CD4-positive, alpha-beta T cell treated with Interleukin-6 at 100 ng/mL for 8 hours (primary cell): ENCODE results near the gene ARFIP2.
"Not testable (repeated sequence)": the region's sequence is repeated elsewhere in the genome, so short reads cannot be mapped to it uniquely, and the experiment has no call there.

Experiments
- DNase-seq: peaks from one replicate; pipeline ENCODE4 v3.0.0-alpha.2; 2020; ENCODE audit warnings: mixed read lengths, low spot score

The ARFIP2 gene

DNA sequence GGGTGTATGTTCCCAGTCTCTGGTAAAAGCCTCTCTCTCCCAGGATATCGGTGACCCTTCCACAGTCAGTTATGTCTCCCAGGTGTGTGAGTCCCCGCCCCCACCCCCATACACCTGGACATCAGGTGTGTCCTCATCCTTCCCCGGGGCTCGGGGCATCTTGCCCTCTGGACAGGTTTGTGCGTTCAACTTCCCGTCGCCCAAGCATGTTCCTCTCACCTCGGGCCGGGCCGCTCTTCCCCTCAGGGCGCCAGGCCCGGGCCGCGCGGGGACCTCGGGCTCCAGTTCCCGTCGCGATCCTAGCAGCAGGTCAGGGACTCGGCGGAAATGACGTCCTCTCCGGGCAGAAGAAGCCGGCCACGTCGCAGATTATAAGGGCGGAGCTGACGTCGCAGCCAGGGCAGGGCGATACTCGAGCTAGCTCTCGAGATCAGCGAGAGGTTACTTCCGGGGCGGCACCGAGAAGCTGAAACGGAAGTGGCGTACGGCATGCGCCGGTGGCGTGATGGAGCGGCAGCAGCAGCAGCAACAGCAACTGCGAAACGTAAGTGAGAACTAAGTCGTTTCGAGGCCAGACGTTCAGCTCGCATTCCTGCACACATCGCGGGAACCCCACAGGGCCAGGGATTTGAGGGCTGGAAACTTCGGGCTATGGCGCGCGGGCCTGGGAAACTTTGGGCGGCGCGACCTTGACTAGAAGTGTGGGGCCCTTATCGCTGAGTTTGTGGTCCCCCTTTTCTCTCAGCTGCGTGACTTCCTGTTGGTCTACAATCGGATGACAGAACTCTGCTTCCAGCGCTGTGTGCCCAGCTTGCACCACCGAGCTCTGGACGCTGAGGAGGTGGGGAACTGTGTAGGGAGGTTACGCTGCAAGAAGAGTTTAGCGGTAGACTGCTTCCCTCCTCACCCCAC is at the start of gene ARFIP2, which contains the start of gene TIMM10B:
Gene ARFIP2, minus strand, starts transcription at position 320 of the 912 bp plus-strand sequence. CDS start 910 bp downstream, outside the sequence.
Gene TIMM10B, plus strand, starts transcription at position 490 of the 912 bp plus-strand sequence. Its CDS starts 16 bp downstream, at position 506.
- DNase-seq, result peak; percentile 96

- DNase-seq, result no peak
These were observed 49.7 kb upstream of the ARFIP2 start for GRCh38 chr11:6530848-6531247.

DNA sequence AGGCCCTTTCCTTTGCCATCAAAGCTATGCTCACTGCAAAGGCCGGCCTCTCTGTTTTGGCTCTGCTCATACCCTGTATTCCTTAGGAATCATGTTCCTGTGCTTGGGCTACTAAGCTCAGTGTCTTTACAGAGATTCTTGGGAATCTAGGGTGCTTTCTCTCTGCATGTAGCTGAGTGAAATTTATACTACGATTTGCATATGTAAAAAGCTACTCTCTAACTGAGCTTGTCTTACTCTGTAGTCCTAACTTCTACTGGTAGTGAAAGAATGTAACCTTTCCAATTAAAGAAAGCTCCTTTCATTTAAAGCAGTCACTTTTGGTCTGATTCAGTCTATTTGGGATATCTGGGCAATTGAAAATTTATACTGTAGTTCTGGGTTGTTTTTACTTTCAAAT is 48.1 kb upstream of the ARFIP2 start:
- no peak for DNase-seq

GRCh38 chr11:6526411-6527135 is 45.4 kb upstream of the ARFIP2 start:
- no peak for DNase-seq

DNA sequence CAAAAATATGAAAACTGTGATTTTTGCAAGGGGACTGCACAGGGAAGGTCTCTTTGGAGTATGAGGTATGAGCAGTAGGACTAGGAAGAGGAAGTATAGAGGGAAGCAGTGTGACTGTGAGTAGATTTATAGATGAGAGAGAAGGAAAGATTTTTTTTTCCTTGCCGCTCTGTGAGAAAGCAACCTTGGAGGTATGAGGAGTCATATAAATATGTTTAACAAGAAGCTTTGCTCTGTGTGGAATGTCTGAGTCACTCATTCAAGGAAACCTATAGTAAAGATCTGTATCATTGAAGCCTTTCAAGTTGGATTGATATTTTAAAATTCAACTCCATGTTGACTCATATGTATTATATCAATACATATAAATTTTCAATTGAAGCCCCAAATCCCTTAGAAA is 42.1 kb upstream of the ARFIP2 start:
- DNase-seq, result no peak

DNA sequence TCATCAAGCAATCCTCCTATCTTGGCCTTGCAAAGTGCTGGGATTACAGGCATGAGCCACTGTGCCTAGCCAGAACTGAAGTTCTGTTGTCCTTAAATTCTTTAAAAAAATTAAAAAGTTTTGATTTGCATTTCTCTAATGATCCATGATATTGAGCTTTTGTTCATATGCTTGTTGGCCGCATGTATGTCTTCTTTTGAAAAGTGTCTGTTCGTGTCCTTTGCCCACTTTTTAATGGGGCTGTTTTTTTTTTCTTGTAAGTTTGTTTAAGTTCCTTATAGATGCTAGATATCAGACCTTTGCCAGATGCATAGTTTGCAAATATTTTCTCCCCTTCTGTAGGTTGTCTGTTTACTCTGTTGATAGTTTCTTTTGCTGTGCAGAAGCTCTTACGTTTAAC is 40.8 kb upstream of the ARFIP2 start:
- DNase-seq, result not testable (repeated sequence)

DNA sequence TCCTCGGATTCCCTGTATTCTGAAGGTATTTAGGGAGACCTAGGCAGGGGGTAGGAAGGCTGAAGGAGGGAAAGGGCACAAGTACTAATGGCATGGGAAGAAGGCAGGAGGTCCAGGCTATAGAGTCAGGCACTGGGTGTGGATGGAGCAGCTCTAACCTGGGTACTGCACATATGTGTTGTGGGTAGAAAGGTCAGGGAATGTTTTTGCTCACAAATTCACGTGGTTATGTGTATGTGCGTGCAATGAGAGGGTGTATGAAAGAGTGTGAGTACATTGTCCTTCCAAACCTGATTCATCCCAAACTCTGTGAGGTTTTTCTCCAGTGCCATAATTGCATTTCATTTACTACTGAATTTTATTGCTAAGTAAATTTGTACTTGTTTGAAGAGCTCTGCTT is 39.1 kb upstream of the ARFIP2 start:
- DNase-seq, result no peak

- no peak for DNase-seq
These were observed 35.7 kb upstream of the ARFIP2 start for GRCh38 chr11:6516865-6517264.

DNA sequence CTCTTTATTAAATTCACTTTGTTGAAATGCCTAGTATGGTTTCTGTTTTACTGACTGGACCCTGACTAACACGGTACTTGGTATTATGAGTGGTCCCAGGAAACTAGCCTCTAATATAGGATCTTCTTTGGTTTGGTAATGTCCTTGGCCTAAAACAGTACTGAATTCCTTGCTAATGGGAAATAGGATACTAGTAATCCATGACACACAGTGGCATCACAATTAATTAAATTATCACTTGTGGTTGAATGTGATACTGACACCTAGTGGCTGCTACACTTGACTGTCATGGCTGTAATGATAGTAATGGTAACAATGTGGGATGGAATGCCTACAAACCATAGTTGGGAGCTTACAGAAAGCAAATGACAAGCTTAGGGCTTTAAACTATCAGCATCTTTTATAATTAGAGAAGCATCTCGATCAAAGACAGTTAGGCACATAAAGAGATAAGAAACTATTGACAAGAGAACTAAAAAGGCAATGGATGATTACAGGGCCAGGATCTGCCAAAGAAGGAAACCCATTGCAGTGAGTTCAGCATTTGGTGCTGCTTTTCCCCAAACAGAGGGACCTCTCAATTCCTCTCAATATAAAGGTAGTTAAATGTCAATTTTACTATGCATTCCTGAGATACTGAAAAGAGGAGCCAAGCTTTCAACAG is 24.6 kb upstream of the ARFIP2 start:
- peak; percentile 22 for DNase-seq

DNA sequence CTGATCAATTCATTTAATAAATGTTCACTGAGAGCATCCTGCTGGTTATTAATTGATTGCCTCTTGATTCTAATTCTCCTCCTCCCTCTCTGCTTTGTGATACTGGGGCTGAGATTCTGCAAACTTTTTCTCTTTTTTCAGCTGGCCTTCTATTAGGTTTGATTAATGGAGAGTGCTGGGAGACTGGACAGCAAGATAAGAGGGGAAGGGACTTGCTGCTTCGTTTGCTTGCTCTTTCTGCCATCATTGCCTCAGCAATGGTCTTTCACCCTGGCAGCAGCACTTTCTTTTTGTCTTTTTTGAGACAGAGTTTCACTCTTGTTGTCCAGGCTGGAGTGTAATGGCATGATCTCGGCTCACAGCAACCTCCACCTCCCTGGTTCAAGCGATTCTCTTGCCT is 23.0 kb upstream of the ARFIP2 start:
- DNase-seq, result no peak

DNA sequence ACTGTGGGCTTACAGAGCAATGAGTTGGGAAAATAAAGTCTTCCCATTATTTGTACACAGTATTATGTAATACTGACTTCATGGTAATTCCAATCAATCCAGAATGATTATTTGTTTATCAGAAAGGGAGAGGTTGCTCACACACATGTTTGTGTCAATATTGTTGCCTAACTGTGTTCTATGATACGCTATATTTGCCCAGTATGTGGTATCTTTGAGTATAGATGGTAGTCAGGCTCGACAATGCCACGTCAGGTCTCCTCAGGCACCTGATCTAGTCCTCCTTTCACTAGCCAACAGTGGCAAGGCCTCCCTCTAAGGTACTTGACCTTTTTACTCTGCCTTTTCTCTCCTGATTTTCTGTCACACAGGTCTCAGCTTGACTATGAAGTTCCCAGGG is 21.3 kb upstream of the ARFIP2 start:
- no peak for DNase-seq

DNA sequence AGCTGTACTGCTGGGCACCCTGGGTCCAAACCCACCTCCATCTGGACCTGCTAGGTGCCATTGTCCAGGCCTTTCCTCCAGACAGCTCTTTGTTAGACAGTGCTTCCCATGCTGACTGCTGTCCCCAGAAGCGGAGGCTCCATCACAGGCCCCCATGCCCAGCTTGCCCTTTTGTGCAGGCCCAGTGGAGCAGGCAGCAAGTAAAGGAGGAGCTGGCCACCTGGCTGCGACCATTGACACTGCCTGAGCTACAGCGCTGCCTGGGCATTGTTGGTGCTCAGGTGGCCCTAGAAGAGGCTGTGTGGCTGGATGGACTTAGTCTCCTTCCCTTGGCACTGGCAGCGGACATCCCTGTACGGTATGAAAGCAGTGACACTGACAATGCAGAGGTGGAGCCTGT is 17.4 kb upstream of the ARFIP2 start:
- DNase-seq, result no peak

GRCh38 chr11:6498121-6498520 is 17.0 kb upstream of the ARFIP2 start:
- no peak for DNase-seq

- no peak for DNase-seq
These were observed 16.1 kb upstream of the ARFIP2 start, which contains the start of gene DNHD1 for GRCh38 chr11:6497069-6497839. DNHD1 (plus strand) TSS chr11:6497280; CDS start chr11:6498216, 936 bp downstream.

GRCh38 chr11:6489306-6489705 is 8.2 kb upstream of the ARFIP2 start:
- DNase-seq, result no peak

GRCh38 chr11:6488821-6489220 is 7.7 kb upstream of the ARFIP2 start:
- no peak for DNase-seq

DNA sequence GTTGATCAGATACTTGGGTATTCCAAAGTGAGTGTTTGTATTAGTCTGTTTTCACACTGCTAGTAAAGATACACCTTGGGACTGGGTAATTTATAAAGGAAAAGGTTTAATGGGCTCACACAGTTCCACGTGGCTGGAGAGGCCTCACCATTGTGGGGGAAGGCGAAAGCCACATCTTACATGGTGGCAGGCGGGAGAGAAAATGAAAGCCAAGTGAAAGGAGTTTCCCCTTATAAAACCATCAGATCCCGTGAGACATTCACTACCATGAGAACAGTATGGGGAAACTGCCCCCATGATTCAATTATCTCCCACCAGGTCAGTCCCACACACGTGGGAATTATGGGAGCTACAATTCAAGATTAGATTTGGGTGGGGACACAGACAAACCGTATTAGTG is 7.2 kb upstream of the ARFIP2 start:
- no peak for DNase-seq

DNA sequence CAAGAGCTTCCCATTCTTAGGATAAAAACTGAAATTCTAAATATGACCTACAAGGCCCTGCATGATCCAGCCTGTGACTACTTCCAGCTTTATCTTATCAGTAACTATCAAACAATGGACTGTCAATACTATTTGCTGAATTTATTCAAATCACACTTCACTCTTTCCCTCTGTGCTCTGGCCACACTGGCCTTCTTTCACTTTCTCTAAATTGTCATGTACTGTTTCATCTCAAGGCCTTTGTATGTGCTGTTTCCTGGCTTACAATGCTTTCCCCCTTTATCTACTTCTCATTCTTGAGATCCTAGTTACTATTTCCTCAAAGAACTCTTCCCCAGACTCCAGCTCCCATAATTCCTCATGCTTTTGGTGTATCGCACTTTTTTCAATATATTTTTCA is 5.8 kb upstream of the ARFIP2 start:
- no peak for DNase-seq

GRCh38 chr11:6486256-6486655 is 5.1 kb upstream of the ARFIP2 start:
- DNase-seq, result no peak

DNA sequence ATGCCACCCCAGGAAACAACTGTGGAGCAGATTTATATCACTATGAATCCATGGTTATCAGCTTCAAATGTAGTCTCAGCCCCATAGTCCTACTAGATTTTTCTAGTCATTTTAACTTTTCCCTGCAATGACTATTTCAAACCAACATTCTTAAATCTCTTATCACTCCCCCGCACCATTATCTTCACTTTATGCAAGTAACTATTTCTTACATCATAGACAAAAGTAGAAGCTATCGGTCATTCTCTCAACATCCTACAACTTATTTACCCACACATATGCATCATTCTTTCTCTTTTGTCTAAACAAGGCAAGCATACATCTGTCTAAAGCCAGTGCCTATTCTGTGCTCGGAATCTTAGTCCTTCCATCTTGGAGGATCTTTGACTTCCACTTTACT is 4.5 kb upstream of the ARFIP2 start:
- no peak for DNase-seq

DNA sequence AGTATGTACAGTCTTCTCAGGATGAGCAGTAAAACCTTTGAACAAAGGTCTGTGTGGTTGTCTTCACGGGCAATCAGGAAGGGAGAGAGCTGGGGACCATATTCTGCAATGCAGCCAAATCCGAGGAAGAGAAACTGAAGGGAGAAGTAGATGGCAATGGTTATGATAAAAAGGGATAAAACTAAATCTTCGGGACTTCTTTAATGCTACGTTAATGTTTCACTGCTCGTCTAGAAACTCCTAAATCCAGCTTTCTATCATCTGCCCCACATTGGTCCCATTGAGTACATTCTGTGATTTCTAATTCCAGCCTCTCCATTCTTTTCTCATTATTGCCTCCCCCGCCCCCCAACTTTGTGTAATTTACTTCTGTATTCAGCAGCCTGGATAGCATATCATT is 1.9 kb upstream of the ARFIP2 start:
- no peak for DNase-seq

DNA sequence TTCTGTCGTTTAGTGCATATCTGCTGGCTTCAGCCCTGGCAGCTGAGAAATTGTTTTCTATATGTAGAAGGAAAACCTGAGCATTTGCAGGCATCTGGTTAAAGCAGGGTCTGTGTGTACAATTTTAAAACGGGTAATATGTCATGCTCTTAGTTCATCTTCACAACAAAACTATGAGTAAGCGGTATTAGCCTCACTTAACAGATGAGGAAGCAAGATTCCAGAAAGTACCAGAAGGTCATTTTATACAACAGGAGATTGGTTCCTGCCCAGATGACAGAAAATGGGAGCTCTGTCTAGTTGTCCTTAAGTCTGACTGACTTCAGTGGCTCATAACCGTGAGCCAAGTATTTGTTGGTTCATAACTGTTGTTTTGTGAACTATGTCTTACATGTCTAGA is 1.3 kb upstream of the ARFIP2 start:
- no peak for DNase-seq
